Naive B cell (primary cell): Measurements from ENCODE around the gene NDRG2. TPM values are rescaled to one million over a fixed set of nuclear protein-coding genes. Genes with fewer than 3 reads are reported as not detected.
A peak's percentile ranks its signal among the peaks of the same experiment; 100 is the strongest.
"Not testable (repeated sequence)": the region's sequence is repeated elsewhere in the genome, so short reads cannot be mapped to it uniquely, and the experiment has no call there.

Experiments
- ATAC-seq, 2 donors: fragments of 150-1000 bp; cut with Tn5 transposase; 2 replicates each; pipeline ENCODE4 v1.10.0; 2021; ENCODE audit warnings: low read depth in 2 of 2, mild to moderate bottlenecking in 2 of 2, moderate library complexity in 2 of 2
- DNase-seq: peaks from one replicate; pipeline ENCODE4 v3.0.0; 2022
- H3K27ac Mint-ChIP-seq, 6 donors: one replicate each; pipeline ENCODE4 v1.8.0; 2020 to 2022; ENCODE audit warnings: mild to moderate bottlenecking in 6 of 6, mixed read lengths in 6 of 6, moderate library complexity in 5 of 6, inconsistent platforms in 2 of 6
- H3K27me3 Mint-ChIP-seq, 3 donors: one replicate each; pipeline ENCODE4 v1.8.0; 2021 to 2022; ENCODE audit warnings: mixed read lengths in 3 of 3, mild to moderate bottlenecking in 1 of 3
- H3K36me3 Mint-ChIP-seq, 2 donors: one replicate each; pipeline ENCODE4 v1.8.0; 2020 to 2022; ENCODE audit warnings: mixed read lengths in 2 of 2, inconsistent platforms in 1 of 2, mild to moderate bottlenecking in 1 of 2
- H3K4me1 Mint-ChIP-seq, 3 donors: one replicate each; pipeline ENCODE4 v1.8.0; 2020 to 2022; ENCODE audit warnings: mixed read lengths in 3 of 3, inconsistent platforms in 1 of 3, mild to moderate bottlenecking in 1 of 3, moderate library complexity in 1 of 3
- H3K4me3 Mint-ChIP-seq, 8 donors: one replicate each; pipeline ENCODE4 v1.8.0; 2020 to 2022; ENCODE audit warnings: mild to moderate bottlenecking in 8 of 8, mixed read lengths in 8 of 8, moderate library complexity in 8 of 8, inconsistent platforms in 2 of 8
- H3K9me3 Mint-ChIP-seq, 7 donors: one replicate each; pipeline ENCODE4 v1.8.0; 2020 to 2022; ENCODE audit warnings: mixed read lengths in 7 of 7, mild to moderate bottlenecking in 5 of 7, inconsistent platforms in 2 of 7, moderate library complexity in 1 of 7
- polyA plus RNA-seq, 6 donors: library from polyadenylated mRNA; unstranded; fragments of 300-500 nt; fragmentation: Illumina TruSeq; gene quantifications; one replicate each; pipeline ENCODE4 v1.2.3, GENCODE V29; 2021; ENCODE audit warnings: low read depth in 6 of 6

NDRG2 gene
- polyA plus RNA-seq, 6 donors from 2014 or later = 5.7 to 9.8 (median 7.1) TPM

DNA sequence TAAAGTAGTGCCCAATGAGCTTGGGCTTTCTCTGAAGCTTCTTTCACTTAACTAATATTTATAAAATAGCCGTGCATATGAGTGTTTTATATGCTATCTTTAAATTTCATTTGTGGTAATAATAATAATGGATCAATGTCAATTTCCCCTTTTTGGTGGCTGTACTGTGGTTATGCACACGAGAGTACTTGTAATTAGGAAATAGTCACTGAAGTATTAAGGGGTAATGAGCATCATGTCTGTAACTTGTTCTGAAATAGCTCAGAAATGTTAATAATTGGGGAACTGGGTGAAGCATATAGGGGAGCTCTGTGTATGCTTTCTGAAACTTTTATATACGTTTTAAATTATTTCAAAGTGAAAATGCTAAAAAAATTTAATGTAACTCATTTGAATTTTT, 25.7 kb upstream of the NDRG2 start:
- Mint-ChIP-seq H3K4me1 (no peaks in the 10 kb centered on the region), H3K4me3 (no peak overlapping the region), H3K27ac (no peak overlapping the region), H3K27me3 (peaks cover 10 to 14% (median 13%) of the 10 kb centered on the region in 3 donors), H3K36me3 (no peaks in the 10 kb centered on the region), H3K9me3 (no peaks in the 10 kb centered on the region)
- ATAC-seq (no peak), DNase-seq (no peak)

DNA sequence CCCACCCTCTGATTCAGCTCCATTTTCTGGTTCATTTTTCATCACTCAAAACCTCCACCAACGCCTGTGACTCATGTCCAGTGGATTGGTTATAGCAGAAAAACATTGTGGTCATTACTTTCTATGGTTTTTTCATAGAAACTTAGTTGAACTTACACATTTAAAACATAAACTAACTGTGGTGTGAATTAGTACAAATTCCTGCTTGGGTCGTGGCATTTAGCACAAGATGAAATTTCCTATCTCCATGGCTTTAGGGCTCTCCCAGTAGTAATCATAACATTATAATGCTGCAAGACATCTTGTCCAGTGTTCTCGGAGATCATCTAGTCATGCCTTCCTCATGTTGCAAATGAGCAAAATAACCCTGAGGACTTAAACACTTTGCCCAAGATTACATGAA, 24.4 kb upstream of the NDRG2 start:
- Mint-ChIP-seq H3K27ac (no peak overlapping the region), H3K27me3 (peaks cover 21 to 26% (median 25%) of the 10 kb centered on the region in 3 donors), H3K9me3 (no peaks in the 10 kb centered on the region), H3K4me1 (no peaks in the 10 kb centered on the region), H3K4me3 (no peak overlapping the region), H3K36me3 (no peaks in the 10 kb centered on the region)
- no peak for DNase-seq
- ATAC-seq = no peak

DNA sequence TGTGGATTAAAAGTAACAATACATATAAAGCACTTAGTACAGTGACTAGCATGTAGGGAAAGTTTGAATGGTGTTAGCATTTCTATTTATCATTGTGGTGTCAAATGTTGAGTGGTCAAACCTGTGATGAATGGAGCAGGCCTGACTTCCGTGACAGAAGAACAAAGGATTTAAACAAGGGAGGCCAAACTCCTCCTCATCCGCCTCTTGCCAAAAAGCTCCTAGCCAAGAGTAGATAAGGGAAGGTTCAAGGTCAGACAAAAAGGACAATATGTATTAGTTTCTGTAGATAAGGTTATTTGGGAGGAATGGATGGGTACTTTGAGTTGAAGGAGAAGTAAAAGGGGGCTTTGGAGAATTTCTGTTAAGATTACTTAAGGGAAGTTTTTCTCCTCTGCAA, 23.8 kb upstream of the NDRG2 start:
- no peaks in the 10 kb centered on the region for H3K36me3 Mint-ChIP-seq
- DNase-seq = no peak
- H3K27me3 Mint-ChIP-seq = peaks cover 21 to 32% (median 30%) of the 10 kb centered on the region in 3 donors
- H3K4me1 Mint-ChIP-seq = no peaks in the 10 kb centered on the region
- ATAC-seq = no peak
- H3K4me3 Mint-ChIP-seq = no peak overlapping the region
- no peaks in the 10 kb centered on the region for H3K9me3 Mint-ChIP-seq
- no peak overlapping the region for H3K27ac Mint-ChIP-seq

DNA sequence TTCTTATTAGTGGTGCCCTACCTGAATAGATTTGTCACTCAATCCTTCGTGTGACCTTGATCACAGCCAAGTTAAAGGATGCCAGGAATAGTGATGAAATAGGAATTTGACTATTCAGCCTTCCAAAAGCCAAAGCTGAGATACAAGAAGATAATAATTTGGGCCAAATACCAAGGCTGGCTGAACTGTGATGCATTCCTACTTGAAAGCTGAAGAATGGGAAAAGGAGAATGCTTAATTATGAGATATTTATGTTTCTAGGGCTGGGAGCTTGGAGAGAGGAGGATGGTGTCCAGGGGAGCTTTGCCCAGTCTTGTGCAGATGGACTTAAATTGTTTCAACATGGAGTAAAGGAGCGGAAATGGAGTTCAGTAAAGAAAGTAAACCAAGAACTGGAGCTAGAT, 22.5 kb upstream of the NDRG2 start:
- no peaks in the 10 kb centered on the region for H3K36me3 Mint-ChIP-seq
- ATAC-seq (no peak), DNase-seq (no peak)
- no peak overlapping the region for H3K4me3 Mint-ChIP-seq
- peaks cover 31 to 44% (median 36%) of the 10 kb centered on the region in 3 donors for H3K27me3 Mint-ChIP-seq
- no peaks in the 10 kb centered on the region for H3K9me3 Mint-ChIP-seq
- H3K27ac Mint-ChIP-seq = no peak overlapping the region
- H3K4me1 Mint-ChIP-seq = no peaks in the 10 kb centered on the region

DNA sequence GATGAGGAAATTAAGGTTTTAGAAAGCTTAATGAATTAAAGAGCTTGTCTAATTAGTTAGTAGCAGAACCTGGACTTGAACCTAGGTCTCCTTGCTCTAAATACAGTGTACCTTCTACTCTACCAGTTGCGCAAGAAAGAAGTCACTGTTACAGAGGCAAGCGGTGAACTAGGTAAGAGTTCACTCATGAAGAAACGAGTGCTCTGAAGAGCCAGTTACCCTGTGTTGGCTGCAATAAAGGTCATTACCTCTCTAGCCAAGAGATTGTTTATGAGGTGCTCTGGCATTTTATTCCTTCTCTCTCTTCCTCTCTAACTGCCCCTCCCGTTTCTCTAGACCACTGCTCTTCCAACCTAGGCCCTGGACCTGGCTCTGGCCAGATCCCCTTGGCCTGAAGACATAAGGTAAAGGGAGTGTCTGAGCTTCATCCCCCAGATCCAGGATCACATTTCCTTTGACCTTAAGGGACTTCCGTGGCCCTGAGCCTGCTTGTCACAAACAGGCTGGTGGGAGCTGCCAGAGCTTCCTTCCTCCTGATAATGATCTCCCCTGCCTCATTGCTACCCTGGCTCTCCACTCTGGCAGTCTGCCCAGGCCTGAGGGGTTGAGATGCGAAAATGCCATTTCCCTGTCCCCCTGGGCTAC, 19.2 kb upstream of the NDRG2 start:
- peaks cover 28 to 45% (median 39%) of the 10 kb centered on the region in 3 donors for H3K27me3 Mint-ChIP-seq
- H3K27ac Mint-ChIP-seq = no peak overlapping the region
- H3K9me3 Mint-ChIP-seq = no peaks in the 10 kb centered on the region
- no peaks in the 10 kb centered on the region for H3K4me1 Mint-ChIP-seq
- DNase-seq = no peak
- H3K4me3 Mint-ChIP-seq = no peak overlapping the region
- no peak for ATAC-seq
- no peaks in the 10 kb centered on the region for H3K36me3 Mint-ChIP-seq

DNA sequence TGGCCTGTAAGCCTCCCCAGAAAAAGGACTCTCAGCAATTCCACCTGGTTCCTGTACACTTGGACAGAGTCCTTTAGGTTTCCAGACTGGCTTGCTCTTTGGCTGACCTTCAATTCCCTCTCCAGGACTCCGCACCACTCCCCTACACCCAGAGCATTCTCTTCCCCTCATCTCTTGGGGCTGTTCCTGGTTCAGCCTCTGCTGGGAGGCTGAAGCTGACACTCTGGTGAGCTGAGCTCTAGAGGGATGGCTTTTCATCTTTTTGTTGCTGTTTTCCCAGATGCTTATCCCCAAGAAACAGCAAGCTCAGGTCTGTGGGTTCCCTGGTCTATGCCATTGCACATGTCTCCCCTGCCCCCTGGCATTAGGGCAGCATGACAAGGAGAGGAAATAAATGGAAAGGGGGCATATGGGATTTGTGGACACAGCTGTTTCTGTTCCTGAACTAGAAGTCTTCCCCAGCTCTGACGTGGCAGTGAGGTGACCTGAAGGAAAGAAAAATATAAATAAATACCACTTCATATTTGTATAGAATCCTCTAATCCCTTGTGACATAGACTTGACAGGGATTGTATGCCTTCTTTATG, 18.6 kb upstream of the NDRG2 start:
- Mint-ChIP-seq H3K9me3 (no peaks in the 10 kb centered on the region), H3K4me3 (no peak overlapping the region), H3K27ac (peak overlapping the region in 1 of 6 donors; percentile 44), H3K4me1 (no peaks in the 10 kb centered on the region), H3K27me3 (peaks cover 26 to 45% (median 39%) of the 10 kb centered on the region in 3 donors), H3K36me3 (no peaks in the 10 kb centered on the region)
- ATAC-seq (no peak), DNase-seq (no peak)

DNA sequence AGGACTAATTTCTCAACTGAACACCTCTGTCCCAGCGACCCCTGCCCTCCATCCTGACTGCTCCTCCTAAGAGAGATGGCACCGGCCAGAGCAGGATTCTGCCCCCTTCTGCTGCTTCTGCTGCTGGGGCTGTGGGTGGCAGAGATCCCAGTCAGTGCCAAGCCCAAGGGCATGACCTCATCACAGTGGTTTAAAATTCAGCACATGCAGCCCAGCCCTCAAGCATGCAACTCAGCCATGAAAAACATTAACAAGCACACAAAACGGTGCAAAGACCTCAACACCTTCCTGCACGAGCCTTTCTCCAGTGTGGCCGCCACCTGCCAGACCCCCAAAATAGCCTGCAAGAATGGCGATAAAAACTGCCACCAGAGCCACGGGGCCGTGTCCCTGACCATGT, 18.1 kb upstream of the NDRG2 start:
- no peaks in the 10 kb centered on the region for H3K36me3 Mint-ChIP-seq
- H3K27ac Mint-ChIP-seq = no peak overlapping the region
- H3K4me3 Mint-ChIP-seq = no peak overlapping the region
- no peaks in the 10 kb centered on the region for H3K9me3 Mint-ChIP-seq
- H3K27me3 Mint-ChIP-seq = peaks cover 26 to 45% (median 39%) of the 10 kb centered on the region in 3 donors
- ATAC-seq = no peak
- no peak for DNase-seq
- H3K4me1 Mint-ChIP-seq = no peaks in the 10 kb centered on the region

DNA sequence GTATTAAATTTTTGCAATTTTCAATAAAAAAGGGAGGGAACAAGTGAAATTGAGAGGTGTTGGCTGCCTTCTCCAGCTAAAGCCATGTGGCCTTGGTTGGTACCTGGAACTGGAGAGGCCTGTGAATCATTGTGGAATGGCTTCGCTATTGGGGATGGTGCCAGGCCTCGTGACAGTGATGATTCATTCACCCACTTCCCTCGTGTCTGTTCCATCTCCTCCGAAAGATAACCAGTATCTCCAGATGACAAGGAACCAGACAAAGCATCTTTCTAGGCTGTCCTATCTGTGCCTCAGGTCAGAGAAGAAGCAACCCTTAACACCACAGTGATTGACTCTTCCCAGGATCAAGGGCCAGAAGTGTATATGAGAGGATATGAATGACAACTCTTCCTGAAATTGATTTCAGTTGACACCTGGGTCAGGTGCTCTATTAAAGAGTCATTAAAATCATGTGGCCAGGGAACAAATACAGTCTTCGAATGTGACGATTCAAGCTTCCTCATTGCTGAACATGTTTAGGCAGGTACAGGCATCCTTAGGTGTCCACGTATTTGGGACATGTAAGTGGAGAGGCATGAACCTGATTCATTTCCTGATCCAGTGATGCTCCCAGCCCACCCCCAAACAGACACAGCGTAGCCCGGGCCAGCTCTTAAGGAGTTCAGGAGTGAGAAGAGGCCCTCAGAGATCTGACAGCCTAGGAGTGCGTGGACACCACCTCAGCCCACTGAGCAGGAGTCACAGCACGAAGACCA, 17.0 kb upstream of the NDRG2 start, which contains the start of gene RNASE7:
Gene RNASE7 (plus strand): TSS at position 687 of the 758 bp plus-strand sequence. CDS start 631 bp downstream, outside the sequence.
- Mint-ChIP-seq H3K36me3 (no peaks in the 10 kb centered on the region), H3K9me3 (no peaks in the 10 kb centered on the region), H3K4me3 (no peak within 1 kb of the TSS), H3K4me1 (no peaks in the 10 kb centered on the region), H3K27ac (no peak within 1 kb of the TSS), H3K27me3 (peaks cover 26 to 42% (median 37%) of the 10 kb centered on the region in 3 donors)
- DNase-seq (no peak), ATAC-seq (no peak)

DNA sequence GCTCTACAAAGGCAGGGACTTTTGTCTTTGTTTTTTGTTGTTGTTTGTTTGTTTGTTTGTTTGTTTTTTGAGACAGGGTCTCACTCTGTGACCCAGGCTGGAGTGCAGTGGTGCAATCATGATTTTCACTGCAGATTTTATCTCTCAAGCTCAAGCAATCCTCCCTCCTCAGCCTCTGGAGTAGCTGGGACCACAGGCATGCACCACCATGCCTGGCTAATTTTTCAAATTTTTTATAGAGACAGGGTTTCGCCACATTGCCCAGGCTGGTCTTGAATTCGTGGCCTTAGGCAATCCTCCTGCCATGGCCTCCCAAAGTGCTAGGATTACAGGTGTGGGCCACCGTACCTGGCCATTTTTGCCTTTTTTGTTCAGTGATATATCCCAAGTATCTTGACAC, 16.1 kb upstream of the NDRG2 start:
- not testable (repeated sequence) for ATAC-seq, H3K27ac Mint-ChIP-seq, H3K36me3 Mint-ChIP-seq, H3K4me3 Mint-ChIP-seq, DNase-seq, H3K9me3 Mint-ChIP-seq, H3K4me1 Mint-ChIP-seq
- H3K27me3 Mint-ChIP-seq = peaks cover 26 to 45% (median 40%) of the 10 kb centered on the region in 3 donors

DNA sequence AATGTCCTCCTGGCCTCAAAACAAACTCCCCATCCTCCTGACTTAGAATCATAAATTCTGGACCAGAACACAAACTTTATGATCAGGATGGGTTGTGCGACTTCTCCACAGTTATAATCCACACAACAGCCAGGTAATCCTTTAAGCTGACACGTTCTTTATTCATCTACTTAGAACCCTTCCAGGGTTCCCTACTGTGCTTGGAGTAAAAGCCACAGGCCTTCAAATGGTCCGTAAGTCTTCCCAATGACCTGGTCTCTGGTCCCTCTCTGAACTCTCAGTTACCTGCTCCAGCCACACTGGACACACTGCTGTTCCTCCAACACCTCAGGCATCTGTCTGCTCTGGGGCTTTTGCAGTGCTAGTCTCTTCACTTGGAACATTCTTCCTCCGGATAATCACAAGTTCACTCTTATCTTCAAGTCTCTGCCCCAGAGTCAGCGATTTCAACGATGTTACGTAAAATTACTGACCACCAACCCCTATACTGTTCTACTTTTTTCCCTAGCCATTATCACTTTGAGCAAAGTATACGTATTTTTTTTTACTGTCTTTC, 15.6 kb upstream of the NDRG2 start:
- no peak for ATAC-seq
- Mint-ChIP-seq H3K36me3 (no peaks in the 10 kb centered on the region), H3K4me3 (peak overlapping the region in 1 of 8 donors; percentile 42)

DNA sequence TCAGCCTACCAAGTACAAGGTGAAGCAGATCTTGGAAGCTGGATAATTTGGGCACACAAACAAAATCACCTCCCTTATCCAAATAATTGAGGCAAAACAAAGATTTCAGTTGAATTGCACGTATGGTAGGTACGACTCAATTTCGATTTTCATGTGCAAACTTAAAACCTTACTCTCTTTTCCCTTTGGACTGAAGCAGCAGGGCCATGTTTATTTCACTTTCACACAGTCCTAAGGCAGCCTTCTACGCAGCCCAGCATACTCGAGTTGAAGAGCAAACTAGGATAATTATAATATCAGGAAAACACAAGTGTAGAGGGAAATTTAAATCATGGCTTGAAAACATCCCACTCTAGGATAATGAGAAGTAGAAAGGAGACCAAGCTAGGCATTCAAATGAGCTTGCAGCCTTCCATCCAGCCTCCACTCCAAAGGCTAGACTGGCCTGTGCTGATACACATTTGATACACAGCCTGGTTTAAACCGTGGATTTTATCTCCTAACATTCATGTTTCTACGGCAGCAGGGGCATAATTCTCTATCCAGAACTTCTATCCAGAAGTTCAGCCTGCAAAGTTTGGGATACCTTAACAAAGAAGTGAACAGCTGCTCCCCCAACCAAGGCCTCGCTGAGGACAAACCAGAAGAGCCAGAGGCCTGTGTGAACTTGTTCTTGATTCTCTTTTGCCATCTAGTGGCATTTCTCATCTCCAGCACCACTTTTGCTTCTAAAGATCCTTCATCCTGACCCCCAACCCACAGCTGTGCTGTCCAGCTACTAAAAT, 14.9 kb upstream of the NDRG2 start:
- peak; percentile 61 to 73 for ATAC-seq
- H3K4me3 Mint-ChIP-seq = peak overlapping the region in 1 of 8 donors; percentile 42
- no peaks in the 10 kb centered on the region for H3K9me3 Mint-ChIP-seq
- no peaks in the 10 kb centered on the region for H3K4me1 Mint-ChIP-seq
- peaks cover 18 to 39% (median 32%) of the 10 kb centered on the region in 3 donors for H3K27me3 Mint-ChIP-seq
- peak; percentile 31 for DNase-seq
- H3K36me3 Mint-ChIP-seq = no peaks in the 10 kb centered on the region
- peak overlapping the region in 2 of 6 donors; percentile 16 to 50 for H3K27ac Mint-ChIP-seq

More for the DNA sequence above, 15.6 kb upstream of the NDRG2 start:
- H3K27me3 Mint-ChIP-seq = peaks cover 24 to 45% (median 38%) of the 10 kb centered on the region in 3 donors
- no peak overlapping the region for H3K27ac Mint-ChIP-seq
- no peak for DNase-seq
- H3K9me3 Mint-ChIP-seq = no peaks in the 10 kb centered on the region
- no peaks in the 10 kb centered on the region for H3K4me1 Mint-ChIP-seq

DNA sequence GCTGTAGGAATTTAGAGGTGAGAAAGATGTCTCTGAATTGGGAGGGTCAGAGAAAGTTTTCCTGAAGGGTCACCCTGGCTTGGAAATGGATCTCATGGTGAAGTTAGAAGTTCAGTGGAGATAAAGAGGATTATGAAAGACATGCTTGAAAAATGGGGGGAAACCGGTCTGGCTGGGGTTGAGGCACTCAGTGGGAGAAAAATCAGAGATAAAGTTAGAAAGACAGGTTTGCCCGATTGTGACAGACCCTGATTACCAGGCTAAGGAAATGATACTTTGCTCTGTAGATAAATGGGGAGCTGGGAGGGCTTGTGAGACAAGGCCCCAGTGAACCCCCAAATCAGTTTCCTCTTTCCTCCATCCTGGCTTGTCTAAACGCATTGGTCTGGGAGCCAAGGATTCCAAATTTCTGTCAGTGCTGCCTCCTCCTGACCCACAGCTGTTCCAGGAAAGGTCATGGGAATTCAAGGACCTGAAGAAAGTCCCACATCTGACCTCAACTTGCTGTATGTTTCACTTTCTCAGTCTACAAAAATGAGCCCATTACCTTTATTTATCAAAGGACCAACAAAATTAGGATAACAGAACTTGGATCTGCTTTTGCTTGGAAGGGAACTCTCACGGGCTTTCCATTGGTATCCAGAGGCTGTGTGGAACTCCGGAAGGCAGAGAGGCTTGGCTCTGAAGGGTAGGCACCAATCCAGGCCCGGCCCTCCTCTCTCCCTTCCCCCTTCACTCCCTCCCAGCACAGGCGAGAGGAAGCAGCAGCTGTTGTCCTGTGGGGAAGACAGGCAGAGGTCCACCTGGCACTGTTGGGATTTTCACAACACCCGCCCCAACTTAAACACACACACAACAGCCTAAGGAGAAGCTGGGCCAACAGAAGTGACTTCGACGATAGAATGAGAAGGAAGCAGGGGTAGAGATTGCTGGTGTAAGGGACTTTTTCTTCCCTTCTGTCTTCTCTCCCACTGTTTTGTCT, 13.9 kb upstream of the NDRG2 start:
- DNase-seq (no peak), ATAC-seq (no peak)
- H3K27me3 Mint-ChIP-seq = peaks cover 15 to 29% (median 25%) of the 10 kb centered on the region in 3 donors
- no peaks in the 10 kb centered on the region for H3K36me3 Mint-ChIP-seq
- H3K4me1 Mint-ChIP-seq = no peaks in the 10 kb centered on the region
- H3K27ac Mint-ChIP-seq = no peak overlapping the region
- H3K4me3 Mint-ChIP-seq = no peak overlapping the region
- no peaks in the 10 kb centered on the region for H3K9me3 Mint-ChIP-seq
